Measurements from ENCODE around the gene SLC35A1. TPM values are rescaled to one million over a fixed set of nuclear protein-coding genes. Genes with fewer than 3 reads are reported as not detected.

Gene SLC35A1
- total RNA-seq, 1 experiment from 2014 or later: 6.4 TPM

GRCh38 chr6:87494761-87495422 lies 22.1 kb downstream of the SLC35A1 start:
- Mint-ChIP-seq H3K4me3 (no peak overlapping the region), H3K4me1 (no peaks in the 10 kb centered on the region), H3K36me3 (no peaks in the 10 kb centered on the region), H3K27me3 (ENCODE audit: low read depth) (no peaks in the 10 kb centered on the region), H3K27ac (no peak overlapping the region), H3K9me3 (no peaks in the 10 kb centered on the region)
- ChIA-PET CTCF (interaction anchor here (0.7 to 1.5 kb wide), 2 partner anchors 11 to 158 kb away, joined by 3 to 4 read pairs; no protein-coding TSS in a partner anchor), POLR2A (interaction anchor here (0.6 to 1.1 kb wide), 3 partner anchors 11 to 1824 kb away, joined by 3 to 5 read pairs (median 3); no protein-coding TSS in a partner anchor)
- no peak for DNase-seq (ENCODE audit: low spot score)
- TF ChIP-seq, protein P1, sequence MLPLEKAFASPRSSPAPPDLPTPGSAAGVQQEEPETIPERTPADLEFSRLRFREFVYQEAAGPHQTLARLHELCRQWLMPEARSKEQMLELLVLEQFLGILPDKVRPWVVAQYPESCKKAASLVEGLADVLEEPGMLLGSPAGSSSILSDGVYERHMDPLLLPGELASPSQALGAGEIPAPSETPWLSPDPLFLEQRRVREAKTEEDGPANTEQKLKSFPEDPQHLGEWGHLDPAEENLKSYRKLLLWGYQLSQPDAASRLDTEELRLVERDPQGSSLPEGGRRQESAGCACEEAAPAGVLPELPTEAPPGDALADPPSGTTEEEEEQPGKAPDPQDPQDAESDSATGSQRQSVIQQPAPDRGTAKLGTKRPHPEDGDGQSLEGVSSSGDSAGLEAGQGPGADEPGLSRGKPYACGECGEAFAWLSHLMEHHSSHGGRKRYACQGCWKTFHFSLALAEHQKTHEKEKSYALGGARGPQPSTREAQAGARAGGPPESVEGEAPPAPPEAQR (CRISPR knock-in tag; IDR thresholded peaks at IDR 0.05): no peak
- TF ChIP-seq FOXK1 (CRISPR knock-in tag; IDR thresholded peaks at IDR 0.05) (no peak), FOXP4 (CRISPR knock-in tag; IDR thresholded peaks at IDR 0.05) (no peak), AR (CRISPR knock-in tag; IDR thresholded peaks at IDR 0.05) (no peak), ATF2 (CRISPR knock-in tag; IDR thresholded peaks at IDR 0.05; ENCODE audit: borderline replicate concordance, low read depth) (no peak), MYBL2 (CRISPR knock-in tag; IDR thresholded peaks at IDR 0.05) (no peak), RORB (CRISPR knock-in tag; IDR thresholded peaks at IDR 0.05) (no peak)
- TF ChIP-seq, protein P2, sequence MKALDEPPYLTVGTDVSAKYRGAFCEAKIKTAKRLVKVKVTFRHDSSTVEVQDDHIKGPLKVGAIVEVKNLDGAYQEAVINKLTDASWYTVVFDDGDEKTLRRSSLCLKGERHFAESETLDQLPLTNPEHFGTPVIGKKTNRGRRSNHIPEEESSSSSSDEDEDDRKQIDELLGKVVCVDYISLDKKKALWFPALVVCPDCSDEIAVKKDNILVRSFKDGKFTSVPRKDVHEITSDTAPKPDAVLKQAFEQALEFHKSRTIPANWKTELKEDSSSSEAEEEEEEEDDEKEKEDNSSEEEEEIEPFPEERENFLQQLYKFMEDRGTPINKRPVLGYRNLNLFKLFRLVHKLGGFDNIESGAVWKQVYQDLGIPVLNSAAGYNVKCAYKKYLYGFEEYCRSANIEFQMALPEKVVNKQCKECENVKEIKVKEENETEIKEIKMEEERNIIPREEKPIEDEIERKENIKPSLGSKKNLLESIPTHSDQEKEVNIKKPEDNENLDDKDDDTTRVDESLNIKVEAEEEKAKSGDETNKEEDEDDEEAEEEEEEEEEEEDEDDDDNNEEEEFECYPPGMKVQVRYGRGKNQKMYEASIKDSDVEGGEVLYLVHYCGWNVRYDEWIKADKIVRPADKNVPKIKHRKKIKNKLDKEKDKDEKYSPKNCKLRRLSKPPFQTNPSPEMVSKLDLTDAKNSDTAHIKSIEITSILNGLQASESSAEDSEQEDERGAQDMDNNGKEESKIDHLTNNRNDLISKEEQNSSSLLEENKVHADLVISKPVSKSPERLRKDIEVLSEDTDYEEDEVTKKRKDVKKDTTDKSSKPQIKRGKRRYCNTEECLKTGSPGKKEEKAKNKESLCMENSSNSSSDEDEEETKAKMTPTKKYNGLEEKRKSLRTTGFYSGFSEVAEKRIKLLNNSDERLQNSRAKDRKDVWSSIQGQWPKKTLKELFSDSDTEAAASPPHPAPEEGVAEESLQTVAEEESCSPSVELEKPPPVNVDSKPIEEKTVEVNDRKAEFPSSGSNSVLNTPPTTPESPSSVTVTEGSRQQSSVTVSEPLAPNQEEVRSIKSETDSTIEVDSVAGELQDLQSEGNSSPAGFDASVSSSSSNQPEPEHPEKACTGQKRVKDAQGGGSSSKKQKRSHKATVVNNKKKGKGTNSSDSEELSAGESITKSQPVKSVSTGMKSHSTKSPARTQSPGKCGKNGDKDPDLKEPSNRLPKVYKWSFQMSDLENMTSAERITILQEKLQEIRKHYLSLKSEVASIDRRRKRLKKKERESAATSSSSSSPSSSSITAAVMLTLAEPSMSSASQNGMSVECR (CRISPR knock-in tag; IDR thresholded peaks at IDR 0.05; ENCODE audit: borderline replicate concordance): no peak
- TF ChIP-seq, protein P3, sequence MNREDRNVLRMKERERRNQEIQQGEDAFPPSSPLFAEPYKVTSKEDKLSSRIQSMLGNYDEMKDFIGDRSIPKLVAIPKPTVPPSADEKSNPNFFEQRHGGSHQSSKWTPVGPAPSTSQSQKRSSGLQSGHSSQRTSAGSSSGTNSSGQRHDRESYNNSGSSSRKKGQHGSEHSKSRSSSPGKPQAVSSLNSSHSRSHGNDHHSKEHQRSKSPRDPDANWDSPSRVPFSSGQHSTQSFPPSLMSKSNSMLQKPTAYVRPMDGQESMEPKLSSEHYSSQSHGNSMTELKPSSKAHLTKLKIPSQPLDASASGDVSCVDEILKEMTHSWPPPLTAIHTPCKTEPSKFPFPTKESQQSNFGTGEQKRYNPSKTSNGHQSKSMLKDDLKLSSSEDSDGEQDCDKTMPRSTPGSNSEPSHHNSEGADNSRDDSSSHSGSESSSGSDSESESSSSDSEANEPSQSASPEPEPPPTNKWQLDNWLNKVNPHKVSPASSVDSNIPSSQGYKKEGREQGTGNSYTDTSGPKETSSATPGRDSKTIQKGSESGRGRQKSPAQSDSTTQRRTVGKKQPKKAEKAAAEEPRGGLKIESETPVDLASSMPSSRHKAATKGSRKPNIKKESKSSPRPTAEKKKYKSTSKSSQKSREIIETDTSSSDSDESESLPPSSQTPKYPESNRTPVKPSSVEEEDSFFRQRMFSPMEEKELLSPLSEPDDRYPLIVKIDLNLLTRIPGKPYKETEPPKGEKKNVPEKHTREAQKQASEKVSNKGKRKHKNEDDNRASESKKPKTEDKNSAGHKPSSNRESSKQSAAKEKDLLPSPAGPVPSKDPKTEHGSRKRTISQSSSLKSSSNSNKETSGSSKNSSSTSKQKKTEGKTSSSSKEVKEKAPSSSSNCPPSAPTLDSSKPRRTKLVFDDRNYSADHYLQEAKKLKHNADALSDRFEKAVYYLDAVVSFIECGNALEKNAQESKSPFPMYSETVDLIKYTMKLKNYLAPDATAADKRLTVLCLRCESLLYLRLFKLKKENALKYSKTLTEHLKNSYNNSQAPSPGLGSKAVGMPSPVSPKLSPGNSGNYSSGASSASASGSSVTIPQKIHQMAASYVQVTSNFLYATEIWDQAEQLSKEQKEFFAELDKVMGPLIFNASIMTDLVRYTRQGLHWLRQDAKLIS (CRISPR knock-in tag; IDR thresholded peaks at IDR 0.05; ENCODE audit: borderline replicate concordance): no peak
- TF ChIP-seq, protein P4, sequence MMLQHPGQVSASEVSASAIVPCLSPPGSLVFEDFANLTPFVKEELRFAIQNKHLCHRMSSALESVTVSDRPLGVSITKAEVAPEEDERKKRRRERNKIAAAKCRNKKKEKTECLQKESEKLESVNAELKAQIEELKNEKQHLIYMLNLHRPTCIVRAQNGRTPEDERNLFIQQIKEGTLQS (CRISPR knock-in tag; conservative IDR thresholded peaks at IDR 0.05): no peak
- TF ChIP-seq, protein P5, sequence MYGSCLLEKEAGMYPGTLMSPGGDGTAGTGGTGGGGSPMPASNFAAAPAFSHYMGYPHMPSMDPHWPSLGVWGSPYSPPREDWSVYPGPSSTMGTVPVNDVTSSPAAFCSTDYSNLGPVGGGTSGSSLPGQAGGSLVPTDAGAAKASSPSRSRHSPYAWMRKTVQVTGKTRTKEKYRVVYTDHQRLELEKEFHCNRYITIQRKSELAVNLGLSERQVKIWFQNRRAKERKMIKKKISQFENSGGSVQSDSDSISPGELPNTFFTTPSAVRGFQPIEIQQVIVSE (CRISPR knock-in tag; IDR thresholded peaks at IDR 0.05; ENCODE audit: borderline replicate concordance): no peak
- ATAC-seq: no peak

All from WTC11 (cell line).